HG02981 (cell line): ENCODE measurements around the gene SCAPER.
"Not testable (repeated sequence)": the region's sequence is repeated elsewhere in the genome, so short reads cannot be mapped to it uniquely, and the experiment has no call there.

Experiments
- ATAC-seq: cut with Tn5 transposase; IDR thresholded peaks from one replicate; pipeline ENCODE4 v1.9.1; 2021; ENCODE audit warnings: mild to moderate bottlenecking, moderate library complexity; ENCODE audit not compliant: unreplicated experiment

SCAPER gene

GRCh38 chr15:76447728-76448441, 457.3 kb downstream of the SCAPER start:
- no peak for ATAC-seq

GRCh38 chr15:76440441-76440840, 464.7 kb downstream of the SCAPER start:
- no peak for ATAC-seq

- no peak for ATAC-seq
These were observed 465.6 kb downstream of the SCAPER start for GRCh38 chr15:76439542-76439941.

- no peak for ATAC-seq
These were observed 471.2 kb downstream of the SCAPER start for GRCh38 chr15:76433798-76434400.

- ATAC-seq = not testable (repeated sequence)
These were observed 472.1 kb downstream of the SCAPER start for GRCh38 chr15:76433036-76433435.

GRCh38 chr15:76432604-76433003, 472.5 kb downstream of the SCAPER start:
- ATAC-seq = no peak

GRCh38 chr15:76431971-76432370, 473.2 kb downstream of the SCAPER start:
- ATAC-seq = no peak

GRCh38 chr15:76430711-76431110, 474.4 kb downstream of the SCAPER start:
- not testable (repeated sequence) for ATAC-seq

- no peak for ATAC-seq
These were observed 475.5 kb downstream of the SCAPER start for GRCh38 chr15:76429661-76430060.

- ATAC-seq = no peak
These were observed 478.2 kb downstream of the SCAPER start for GRCh38 chr15:76426941-76427340.

- ATAC-seq = no peak
These were observed 486.6 kb downstream of the SCAPER start for GRCh38 chr15:76418352-76419140.

GRCh38 chr15:76401285-76401684, 503.9 kb downstream of the SCAPER start:
- no peak for ATAC-seq

GRCh38 chr15:76398317-76399104, 506.6 kb downstream of the SCAPER start:
- ATAC-seq = no peak

GRCh38 chr15:76393614-76394013, 511.5 kb downstream of the SCAPER start:
- ATAC-seq = no peak

GRCh38 chr15:76391847-76392246, 513.3 kb downstream of the SCAPER start:
- ATAC-seq = no peak

- ATAC-seq = no peak
These were observed 513.8 kb downstream of the SCAPER start for GRCh38 chr15:76391309-76391708.

GRCh38 chr15:76390571-76390970, 514.6 kb downstream of the SCAPER start:
- no peak for ATAC-seq

GRCh38 chr15:76386926-76387325, 518.2 kb downstream of the SCAPER start:
- no peak for ATAC-seq

- no peak for ATAC-seq
These were observed 519.0 kb downstream of the SCAPER start for GRCh38 chr15:76386178-76386577.

GRCh38 chr15:76384409-76384808, 520.7 kb downstream of the SCAPER start:
- no peak for ATAC-seq
